Urinary bladder (tissue), 4 donors: Measurements from ENCODE around the gene LAMB2. TPM values are rescaled to one million over a fixed set of nuclear protein-coding genes. Genes with fewer than 3 reads are reported as not detected.

ENCODE experiments used
- DNase-seq: peaks from one replicate; pipeline ENCODE4 v3.0.0-alpha.2; 2015; ENCODE audit errors: extremely low spot score
- H3K27ac ChIP-seq: one replicate; pipeline ENCODE4 v1.5.1; 2013; ENCODE audit warnings: low read depth, mild to moderate bottlenecking, moderate library complexity
- H3K36me3 ChIP-seq: one replicate; pipeline ENCODE4 v1.6.1; 2013; ENCODE audit warnings: mild to moderate bottlenecking, moderate library complexity; ENCODE audit not compliant: insufficient read depth
- H3K4me1 ChIP-seq: one replicate; pipeline ENCODE4 v1.6.1; 2013; ENCODE audit warnings: mild to moderate bottlenecking, moderate library complexity; ENCODE audit not compliant: insufficient read depth
- H3K4me3 ChIP-seq: one replicate; pipeline ENCODE4 v1.5.1; 2013; ENCODE audit warnings: low read depth, low read length
- WGBS: extraction: QIAGEN DNeasy Blood & Tissue Kit; methylation state at CpG from one replicate; pipeline ENCODE4 v1.1.7; 2013; 5-methylcytosine and 5-hydroxymethylcytosine counted together
- polyA plus RNA-seq: library from polyadenylated mRNA; stranded (reverse); fragments of 200-250 nt; gene quantifications from one replicate; pipeline ENCODE4 v1.2.3, GENCODE V29; 2013
- total RNA-seq: library from RNA; depleted of rRNA; stranded (reverse); fragments of >200 nt; gene quantifications from one replicate; pipeline ENCODE4 v1.2.3, GENCODE V29; 2014
- donor health status: healthy with polysubstance abuse.
- donor health status: healthy.

The LAMB2 gene
- total and polyA plus RNA-seq, 2 donors: 366 to 429 TPM

DNA sequence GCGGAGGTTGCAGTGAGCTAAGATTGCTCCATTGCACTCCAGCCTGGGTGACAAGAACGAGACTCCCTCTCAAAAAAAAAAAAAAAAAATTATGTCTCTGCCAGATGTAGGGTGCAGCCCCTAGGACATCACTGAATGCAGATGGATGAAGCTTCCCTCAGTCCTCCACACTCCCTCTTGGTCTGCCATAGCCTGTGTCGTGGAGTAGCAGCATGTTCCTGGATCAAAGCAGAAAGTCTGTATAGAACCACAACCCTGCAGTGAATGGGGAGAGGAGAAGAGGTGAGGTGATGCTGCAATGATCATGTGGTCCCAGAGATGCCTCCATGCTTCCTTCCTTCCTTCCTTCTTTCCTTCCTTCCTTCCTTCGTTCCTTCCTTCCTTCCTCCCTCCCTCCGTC is 15.3 kb upstream of the LAMB2 start:
- Histone ChIP-seq H3K36me3 (no peaks in the 10 kb centered on the region), H3K4me1 (no peaks in the 10 kb centered on the region), H3K4me3 (no peak overlapping the region), H3K27ac (no peak overlapping the region)
- no peak for DNase-seq
- WGBS: 77% methylated on average over 5 of the region's 5 CpGs

DNA sequence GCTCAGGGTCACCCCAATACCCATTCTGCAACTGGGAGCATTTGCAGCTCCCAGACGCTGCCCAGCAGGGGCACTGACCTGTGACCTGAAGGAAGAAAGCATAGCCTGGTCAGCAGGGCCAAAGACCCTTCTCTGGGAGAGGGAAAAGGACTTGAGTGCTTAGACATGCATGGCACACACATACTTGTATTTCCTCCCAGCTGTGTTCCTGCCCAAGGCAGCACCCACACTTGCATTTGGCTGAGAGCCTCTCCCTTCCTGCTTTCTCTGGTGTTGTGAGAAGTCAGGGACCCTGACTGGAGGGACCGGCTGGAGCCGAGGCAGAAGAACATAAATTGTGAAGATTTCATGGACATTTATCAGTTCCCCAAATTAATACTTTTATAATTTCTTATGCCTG is 7.2 kb upstream of the LAMB2 start:
- Histone ChIP-seq H3K36me3 (no peaks in the 10 kb centered on the region), H3K4me1 (no peaks in the 10 kb centered on the region), H3K4me3 (no peak overlapping the region), H3K27ac (no peak overlapping the region)
- no peak for DNase-seq
- 73% methylated on average over 3 of the region's 3 CpGs for WGBS

DNA sequence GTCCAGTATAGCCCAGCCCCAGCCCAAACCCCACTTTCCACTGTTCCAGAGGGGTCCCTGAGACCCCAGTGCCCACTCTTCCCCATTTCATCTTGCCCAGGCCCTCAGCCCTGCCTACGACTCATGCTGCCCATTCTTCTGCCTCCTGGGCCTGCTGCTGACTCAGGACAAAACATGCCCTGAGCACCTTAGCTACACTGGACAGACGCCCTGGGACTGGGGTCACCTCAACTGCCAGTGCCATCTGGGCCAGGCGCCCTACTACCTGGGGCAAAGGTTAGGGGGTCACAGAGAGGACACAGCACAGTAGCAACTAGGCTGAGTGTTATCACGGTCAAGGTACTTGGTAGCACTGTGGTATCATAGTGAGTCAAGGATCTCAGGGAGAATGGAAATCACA is 2.6 kb upstream of the LAMB2 start:
- Histone ChIP-seq H3K36me3 (no peaks in the 10 kb centered on the region), H3K4me1 (no peaks in the 10 kb centered on the region), H3K4me3 (no peak overlapping the region), H3K27ac (no peak overlapping the region)
- 79% methylated on average over 4 of the region's 4 CpGs for WGBS
- no peak for DNase-seq

DNA sequence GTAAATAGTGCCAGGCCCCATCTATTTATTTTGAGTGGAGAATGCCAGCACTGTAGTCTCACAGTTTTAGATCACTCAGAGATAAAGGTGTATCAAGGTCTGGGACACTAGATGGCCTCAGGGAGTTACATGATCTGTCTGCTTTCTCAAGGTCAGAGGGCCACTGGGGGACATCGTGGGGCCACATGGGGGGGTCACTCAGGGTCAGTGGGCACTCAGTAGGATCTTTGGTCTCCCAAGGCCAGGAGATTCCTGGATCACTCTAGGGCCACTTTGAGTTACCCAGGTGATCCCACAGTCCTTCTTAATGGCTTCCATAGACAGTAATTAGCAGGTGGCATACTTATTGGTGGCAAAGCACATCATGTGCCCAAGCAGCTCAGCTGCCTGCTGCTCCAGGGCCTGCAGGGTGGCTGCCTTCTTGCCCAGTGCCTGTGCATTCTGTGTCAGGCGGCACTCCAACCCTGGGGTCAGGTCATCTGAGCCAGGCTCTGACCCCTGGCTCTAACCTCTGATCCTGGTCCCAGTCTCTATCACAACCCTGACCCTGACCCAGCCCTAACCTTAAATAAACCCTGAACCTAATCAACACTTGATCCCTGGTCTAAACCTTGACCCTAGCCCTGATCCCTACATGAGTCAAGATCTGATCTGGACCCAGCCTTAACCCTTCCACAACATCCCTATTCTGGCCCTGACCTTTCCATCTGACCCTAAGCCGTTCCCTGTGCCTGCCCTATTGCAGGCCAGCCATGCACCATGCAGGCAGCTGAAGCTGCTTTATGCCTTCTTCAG is 1.8 kb upstream of the LAMB2 start:
- no peak overlapping the region for H3K4me3 ChIP-seq
- no peak overlapping the region for H3K27ac ChIP-seq
- no peak for DNase-seq
- H3K36me3 ChIP-seq: no peaks in the 10 kb centered on the region
- no peaks in the 10 kb centered on the region for H3K4me1 ChIP-seq
- WGBS: 60% methylated on average over 3 of the region's 3 CpGs

DNA sequence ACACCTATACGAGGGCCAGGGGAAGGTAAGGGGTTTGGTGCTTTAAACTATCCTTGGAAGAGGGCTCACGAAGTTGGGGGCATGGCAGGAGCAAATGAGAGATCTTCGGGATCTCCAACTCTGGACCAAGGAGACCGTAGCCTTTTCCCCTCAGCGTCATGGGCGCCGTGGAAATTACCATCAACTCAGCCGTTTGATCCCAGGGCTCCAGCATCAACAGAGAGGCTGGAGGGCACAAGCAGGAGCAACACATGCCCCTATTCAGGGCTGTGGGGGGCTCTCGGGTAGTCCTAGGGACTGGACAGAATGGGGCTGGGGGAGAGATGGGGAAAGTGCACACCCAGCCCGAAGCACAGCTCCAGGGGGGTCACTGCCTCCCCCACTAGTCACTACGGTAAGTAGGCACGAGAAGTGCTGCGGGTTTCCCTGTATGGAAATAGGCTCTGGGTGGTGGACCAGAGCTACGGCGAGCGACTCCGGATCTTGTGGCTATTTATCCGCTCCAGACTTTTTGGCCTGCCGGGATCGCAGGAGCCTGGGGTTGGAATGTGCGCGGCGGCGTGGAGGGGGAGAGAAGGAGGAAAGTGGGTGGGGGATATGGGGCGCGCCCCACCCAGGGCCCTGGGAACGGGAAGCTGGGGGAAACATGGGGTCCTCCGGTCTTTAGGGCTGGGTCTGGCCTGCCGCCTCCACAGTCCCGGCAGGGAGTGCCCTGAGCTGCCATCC is 539 bp upstream of the LAMB2 start:
- no peaks in the 10 kb centered on the region for H3K4me1 ChIP-seq
- peak overlapping the region; percentile 86 for H3K27ac ChIP-seq
- peak overlapping the region; percentile 52 for H3K4me3 ChIP-seq
- 4% methylated on average over 30 of the region's 30 CpGs for WGBS
- no peaks in the 10 kb centered on the region for H3K36me3 ChIP-seq
- DNase-seq: peak; percentile 78

DNA sequence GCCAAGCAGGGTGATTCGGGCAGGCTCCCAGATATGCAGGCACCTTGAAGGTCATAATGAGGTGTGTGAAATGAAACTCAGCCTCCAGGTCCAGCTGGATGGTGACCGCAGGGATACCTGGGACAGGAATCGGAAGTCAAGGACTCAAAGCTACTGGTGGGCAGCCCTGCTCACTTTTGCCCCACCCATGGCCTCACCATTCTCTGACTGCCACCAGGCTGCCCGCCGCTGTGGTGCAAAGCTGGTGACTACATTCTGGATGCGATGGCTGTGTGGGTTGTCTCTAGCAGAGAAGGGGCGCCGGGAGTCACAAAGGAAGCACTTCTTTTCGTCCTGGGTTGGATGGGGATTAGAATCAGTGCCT is 795 bp downstream of the LAMB2 start:
- WGBS: 37% methylated on average over 9 of the region's 9 CpGs

DNA sequence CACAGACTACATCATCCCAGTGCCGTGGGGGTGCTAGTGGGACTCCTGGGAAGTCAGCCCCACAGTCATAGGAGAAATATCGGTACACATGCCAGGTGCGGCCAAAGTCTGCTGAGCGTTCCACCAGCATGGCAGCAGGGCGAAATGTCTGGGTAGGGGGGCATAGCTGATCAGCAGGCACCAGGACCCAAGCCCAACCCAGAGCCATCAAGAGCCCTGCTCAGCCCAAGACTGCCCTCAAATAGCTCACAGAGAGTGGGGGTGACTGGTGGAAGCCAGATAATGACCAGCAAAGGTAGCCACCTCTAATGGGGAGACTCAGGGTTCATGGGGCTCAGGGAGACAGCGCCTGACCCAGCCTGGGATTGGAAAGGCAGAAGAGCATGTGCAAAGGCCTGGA is 1.3 kb downstream of the LAMB2 start:
- WGBS: 85% methylated on average over 6 of the region's 6 CpGs
- Histone ChIP-seq H3K36me3 (no peaks in the 10 kb centered on the region), H3K4me3 (peak overlapping the region; percentile 52), H3K4me1 (no peaks in the 10 kb centered on the region), H3K27ac (no peak overlapping the region)
- no peak for DNase-seq

More for the DNA sequence above, 795 bp downstream of the LAMB2 start:
- no peak for DNase-seq
- Histone ChIP-seq H3K4me3 (peak overlapping the region; percentile 52), H3K36me3 (no peaks in the 10 kb centered on the region), H3K4me1 (no peaks in the 10 kb centered on the region), H3K27ac (no peak overlapping the region)

DNA sequence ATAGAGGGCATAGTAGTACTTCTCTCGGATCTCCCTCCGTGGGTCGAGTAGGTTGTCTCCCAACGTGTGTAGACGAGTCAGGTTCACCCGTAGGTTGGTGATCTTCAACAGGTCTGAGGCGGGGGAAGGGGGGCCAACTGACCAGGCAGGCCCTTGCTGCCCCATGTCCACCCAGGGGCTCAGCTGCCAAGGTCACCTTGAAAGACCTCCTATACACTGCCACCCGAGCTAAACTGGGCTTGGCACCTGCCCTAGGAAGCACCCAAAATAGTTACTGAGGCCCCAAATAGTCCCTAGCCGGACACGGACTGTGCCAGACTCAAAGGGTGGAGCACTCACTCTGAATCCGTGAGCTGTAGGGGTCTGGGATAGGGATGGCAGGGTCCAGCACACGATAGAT is 1.8 kb downstream of the LAMB2 start:
- DNase-seq: no peak
- Histone ChIP-seq H3K4me3 (no peak overlapping the region), H3K4me1 (no peaks in the 10 kb centered on the region), H3K27ac (no peak overlapping the region), H3K36me3 (no peaks in the 10 kb centered on the region)
- WGBS: 75% methylated on average over 12 of the region's 12 CpGs

DNA sequence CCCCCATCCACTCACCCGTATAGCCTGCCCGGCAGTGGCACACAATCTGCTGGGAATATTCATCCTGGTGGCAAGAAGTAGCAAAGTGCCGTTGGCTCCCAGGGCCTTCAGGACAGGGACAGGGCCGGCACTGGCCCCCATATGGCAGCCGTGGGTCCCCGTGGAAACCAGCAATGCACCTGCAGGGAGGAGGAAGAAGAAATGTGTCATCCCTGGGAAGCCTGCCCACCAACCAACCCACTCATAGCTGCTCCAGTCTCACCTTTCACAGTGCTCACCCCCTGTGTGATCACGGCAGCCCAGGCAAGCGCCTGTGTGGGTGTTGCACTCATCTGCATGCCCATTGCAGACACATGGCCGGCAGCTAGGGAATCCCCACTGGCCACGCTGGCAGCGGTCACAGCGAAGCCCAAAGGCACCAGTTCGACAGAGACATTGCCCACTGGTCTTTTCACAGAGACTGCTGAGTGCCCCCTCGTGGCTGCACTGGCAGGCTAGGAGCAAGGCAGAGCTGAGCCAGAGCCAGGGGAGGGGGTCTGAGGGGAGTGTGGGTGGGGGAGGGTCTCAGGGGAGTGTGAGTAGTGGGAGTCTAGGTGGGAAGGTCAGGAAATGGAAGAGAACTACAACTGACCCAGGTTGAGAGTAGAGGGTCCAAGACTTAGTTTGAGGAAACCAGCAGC is 7.7 kb downstream of the LAMB2 start:
- Histone ChIP-seq H3K4me1 (no peaks in the 10 kb centered on the region), H3K27ac (no peak overlapping the region), H3K4me3 (no peak overlapping the region), H3K36me3 (peaks cover 2% of the 10 kb centered on the region)
- DNase-seq: no peak
- WGBS: 80% methylated on average over 14 of the region's 14 CpGs

DNA sequence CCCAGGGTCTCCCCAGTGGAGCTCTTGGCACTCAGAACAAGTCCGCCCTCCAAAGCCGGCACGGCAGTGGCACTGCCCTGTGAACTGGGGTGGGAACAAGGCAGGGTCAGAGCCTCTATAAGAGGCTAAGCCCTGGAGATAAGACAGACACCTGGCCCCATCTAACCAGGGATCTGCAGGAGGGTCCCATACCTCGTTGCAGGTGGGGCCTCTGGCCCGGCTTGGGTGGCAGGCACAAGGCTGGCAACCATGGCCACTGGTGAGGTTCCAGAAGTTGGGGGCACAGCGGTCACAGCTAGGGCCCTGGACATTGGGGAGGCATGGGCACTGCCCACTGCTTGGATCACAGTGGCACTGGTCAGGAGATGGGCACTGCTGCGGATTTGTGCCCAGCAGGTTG is 8.6 kb downstream of the LAMB2 start:
- Histone ChIP-seq H3K36me3 (peaks cover 2% of the 10 kb centered on the region), H3K27ac (no peak overlapping the region), H3K4me1 (no peaks in the 10 kb centered on the region), H3K4me3 (no peak overlapping the region)
- WGBS: 88% methylated on average over 7 of the region's 7 CpGs
- DNase-seq: no peak

DNA sequence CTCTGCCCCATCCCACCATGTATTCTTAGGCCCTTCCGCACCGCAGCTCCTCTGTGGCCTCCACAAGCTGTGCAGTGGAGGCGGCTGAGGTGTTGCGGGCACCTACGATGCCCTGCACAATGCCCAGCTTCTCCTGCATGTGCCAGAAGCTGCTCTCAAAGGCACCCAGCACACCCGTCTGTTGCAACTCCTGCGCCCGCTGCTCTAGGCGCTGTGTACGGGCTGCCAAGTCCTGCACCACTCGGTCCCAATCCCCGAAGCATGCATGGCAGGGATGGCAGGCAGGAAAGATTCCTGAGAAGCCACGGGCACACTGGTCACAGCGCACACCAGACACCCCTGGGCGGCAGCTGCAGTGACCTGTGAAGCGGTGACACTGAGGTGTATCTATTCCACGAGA is 9.2 kb downstream of the LAMB2 start:
- Histone ChIP-seq H3K27ac (no peak overlapping the region), H3K36me3 (peaks cover 2% of the 10 kb centered on the region), H3K4me3 (no peak overlapping the region), H3K4me1 (no peaks in the 10 kb centered on the region)
- WGBS: 94% methylated on average over 17 of the region's 17 CpGs
- DNase-seq: no peak

DNA sequence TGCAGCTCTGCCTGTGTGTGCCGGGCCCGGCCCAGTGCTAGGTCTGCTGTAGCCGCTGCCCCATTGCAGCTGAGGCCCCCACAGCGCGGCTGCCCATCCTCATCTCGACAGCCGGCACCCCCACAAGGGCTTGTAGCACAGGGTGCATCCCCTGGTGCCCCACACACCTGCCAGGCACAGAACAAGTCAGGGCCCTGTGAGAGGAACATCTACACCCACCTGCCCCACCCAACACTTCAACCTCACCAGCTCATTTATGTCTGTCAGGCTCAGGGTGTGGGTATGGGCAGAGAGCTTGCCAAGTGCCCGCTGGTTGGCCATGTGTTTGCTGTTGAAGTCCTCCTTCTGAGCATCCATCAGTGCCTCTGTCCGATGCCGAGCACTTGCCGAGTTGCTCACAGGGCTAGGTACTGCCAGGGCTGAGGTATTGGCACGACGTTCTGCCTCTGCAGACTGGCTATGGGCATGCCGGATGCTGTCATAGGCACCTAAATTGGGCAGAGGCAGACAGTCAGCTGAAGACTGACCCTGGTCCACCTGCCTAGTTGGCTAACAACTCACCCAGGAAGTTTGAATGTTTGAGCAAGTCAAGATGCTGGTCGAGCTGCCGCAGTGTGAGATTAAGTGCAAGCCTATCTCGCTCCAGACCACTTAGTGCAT is 9.8 kb downstream of the LAMB2 start:
- peaks cover 2% of the 10 kb centered on the region for H3K36me3 ChIP-seq
- no peak for DNase-seq
- H3K4me1 ChIP-seq: no peaks in the 10 kb centered on the region
- 92% methylated on average over 17 of the region's 17 CpGs for WGBS
- H3K27ac ChIP-seq: no peak overlapping the region
- no peak overlapping the region for H3K4me3 ChIP-seq

DNA sequence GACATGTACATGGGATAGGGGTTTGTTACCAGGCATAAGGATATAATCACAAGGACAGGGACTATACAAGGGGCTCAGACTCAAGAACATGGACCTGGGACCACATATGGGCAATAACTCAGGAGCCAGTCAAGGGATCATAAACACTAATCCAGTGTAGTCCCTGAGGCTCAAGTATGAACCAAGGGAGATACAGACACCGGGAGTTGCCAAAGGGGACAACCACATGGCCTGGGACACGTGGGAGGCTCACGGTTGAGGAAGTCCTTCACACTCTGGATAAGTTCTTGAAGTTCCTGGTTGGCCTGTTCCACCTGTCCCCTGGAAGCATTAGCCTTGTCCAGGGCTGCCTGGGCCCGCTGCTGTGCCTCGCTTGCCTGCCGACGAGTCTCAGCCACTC is 10.4 kb downstream of the LAMB2 start:
- no peaks in the 10 kb centered on the region for H3K4me1 ChIP-seq
- no peak for DNase-seq
- WGBS: 89% methylated on average over 7 of the region's 7 CpGs
- H3K4me3 ChIP-seq: no peak overlapping the region
- H3K27ac ChIP-seq: no peak overlapping the region
- peaks cover 2% of the 10 kb centered on the region for H3K36me3 ChIP-seq
